Endothelial cell of umbilical vein (primary cell): ENCODE results near the gene TNS4.

ENCODE experiments used
- CTCF ChIP-seq, 2 donors: IDR thresholded peaks; 1 replicate in 1 of 2; 2 replicates in 1 of 2; pipeline ENCODE4 v1.5.1; 2011; ENCODE audit warnings: low read length in 2 of 2, mild to moderate bottlenecking in 2 of 2, moderate library complexity in 2 of 2, control low read depth in 1 of 2, inconsistent platforms in 1 of 2, low read depth in 1 of 2; ENCODE audit not compliant: insufficient read depth in 1 of 2; ENCODE audit errors: extremely low read depth in 1 of 2
- EZH2 ChIP-seq: IDR thresholded peaks from 2 replicates; pipeline ENCODE4 v1.6.1; 2012; ENCODE audit warnings: borderline replicate concordance, low read depth, mild to moderate bottlenecking, moderate library complexity, low read length, inconsistent platforms; ENCODE audit not compliant: severe bottlenecking
- FOS ChIP-seq: IDR thresholded peaks from 2 replicates; pipeline ENCODE4 v1.6.1; 2011; ENCODE audit warnings: mild to moderate bottlenecking, low read length, moderate library complexity, borderline replicate concordance; ENCODE audit not compliant: insufficient read depth
- POLR2A ChIP-seq: IDR thresholded peaks from 2 replicates; pipeline ENCODE4 v1.6.1; 2012; ENCODE audit warnings: low read depth, mild to moderate bottlenecking, control low read depth, low read length
- TF ChIP-seq, protein P1 (sequence below): IDR thresholded peaks from 2 replicates; pipeline ENCODE4 v1.6.1; 2011; ENCODE audit not compliant: insufficient read depth, insufficient read length

DNA sequence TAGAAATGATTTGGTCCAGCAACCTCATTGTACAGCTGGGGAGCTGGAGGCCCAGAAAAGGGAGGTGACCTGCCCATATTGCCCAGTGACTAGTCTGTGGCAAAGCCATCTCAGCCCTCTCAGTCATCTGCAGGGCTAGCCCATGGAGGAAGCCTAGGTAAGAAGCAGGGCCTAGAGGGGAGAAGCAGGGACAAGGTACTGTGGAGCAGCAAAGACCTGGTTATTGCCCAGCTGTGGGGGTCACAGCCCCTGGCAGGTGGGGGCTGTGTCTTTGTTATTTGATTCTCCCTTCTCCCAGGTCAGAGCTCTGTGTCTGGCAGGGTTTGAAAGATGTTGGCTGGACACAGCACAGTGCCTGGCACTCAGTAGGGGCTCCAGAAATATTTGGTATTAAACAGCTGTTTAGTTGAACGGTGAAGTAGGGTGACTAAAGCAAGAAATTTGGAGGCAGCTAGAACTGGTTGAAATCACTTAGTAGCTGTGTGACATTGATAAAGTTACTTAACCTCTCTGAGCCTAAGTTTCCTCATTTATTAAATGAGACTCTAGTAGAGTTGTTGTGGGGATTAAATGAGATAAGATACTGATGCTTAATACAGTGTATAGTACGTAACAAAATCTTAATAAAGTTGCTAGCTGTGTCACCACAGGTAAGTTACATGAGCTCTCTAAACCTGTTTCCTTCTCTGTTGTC lies 46.5 kb upstream of the TNS4 start:
- no peak for TF ChIP-seq EZH2
- TF ChIP-seq POLR2A = no peak
- no peak for TF ChIP-seq CTCF (IDR thresholded peaks at IDR 0.05; ENCODE audit: extremely low read depth in 1 of 2, insufficient read depth in 1 of 2, low read depth in 1 of 2, low read length in 2 of 2)
- TF ChIP-seq, protein P1, sequence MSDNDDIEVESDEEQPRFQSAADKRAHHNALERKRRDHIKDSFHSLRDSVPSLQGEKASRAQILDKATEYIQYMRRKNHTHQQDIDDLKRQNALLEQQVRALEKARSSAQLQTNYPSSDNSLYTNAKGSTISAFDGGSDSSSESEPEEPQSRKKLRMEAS = no peak
- no peak for TF ChIP-seq FOS
